Lung (tissue), 12 donors: ENCODE results near the gene BRMS1. TPM values are rescaled to one million over a fixed set of nuclear protein-coding genes. Genes with fewer than 3 reads are reported as not detected.

Experiments used
- ATAC-seq: fragments of 200-7000 bp; cut with Tn5 transposase; one replicate; pipeline ENCODE4 v1.9.1; 2020; ENCODE audit warnings: moderate number of reproducible peaks; ENCODE audit not compliant: insufficient read depth, low FRiP score
- DNase-seq, 3 donors: peaks; one replicate each; pipeline ENCODE4 v3.0.0-alpha.2; 2013 to 2017
- H3K27ac ChIP-seq, 2 donors: one replicate each; pipeline ENCODE4 v1.5.1; 2013; ENCODE audit warnings: mild to moderate bottlenecking in 2 of 2, moderate library complexity in 2 of 2, control low read depth in 1 of 2, inconsistent platforms in 1 of 2, low read depth in 1 of 2, low read length in 1 of 2
- H3K27me3 ChIP-seq, 3 donors: one replicate each; pipeline ENCODE4 v1.5.1; 2013; ENCODE audit warnings: low read length in 2 of 3; ENCODE audit not compliant: control insufficient read depth in 3 of 3, insufficient read depth in 3 of 3
- H3K36me3 ChIP-seq, 4 donors: one replicate each; pipeline ENCODE4 v1.5.1; 2013; ENCODE audit warnings: low read length in 4 of 4, mild to moderate bottlenecking in 1 of 4, moderate library complexity in 1 of 4; ENCODE audit not compliant: control insufficient read depth in 4 of 4, insufficient read depth in 4 of 4
- H3K4me1 ChIP-seq, 5 donors: one replicate each; pipeline ENCODE4 v1.5.1; 2013; ENCODE audit warnings: low read length in 5 of 5, mild to moderate bottlenecking in 2 of 5, moderate library complexity in 1 of 5; ENCODE audit not compliant: control insufficient read depth in 5 of 5, insufficient read depth in 5 of 5
- H3K4me3 ChIP-seq: one replicate; pipeline ENCODE4 v1.5.1; 2013; ENCODE audit warnings: mild to moderate bottlenecking, control low read depth, moderate library complexity
- H3K9ac ChIP-seq, 2 donors: one replicate each; pipeline ENCODE4 v1.5.1; 2013; ENCODE audit warnings: low read length in 2 of 2, control low read depth in 1 of 2; ENCODE audit not compliant: insufficient read depth in 1 of 2
- H3K9me3 ChIP-seq, 4 donors: one replicate each; pipeline ENCODE4 v1.5.1; 2013; ENCODE audit warnings: low read length in 3 of 4, mild to moderate bottlenecking in 1 of 4, moderate library complexity in 1 of 4; ENCODE audit not compliant: control insufficient read depth in 4 of 4, insufficient read depth in 3 of 4
- WGBS, 2 donors: extraction: QIAGEN DNeasy Blood & Tissue Kit; methylation state at CpG; one replicate each; pipeline ENCODE4 v1.1.7; 2013; 5-methylcytosine and 5-hydroxymethylcytosine counted together
- polyA plus RNA-seq, 2 donors: library from polyadenylated mRNA; stranded (reverse); fragments of 200-250 nt; gene quantifications; one replicate each; pipeline ENCODE4 v1.2.1, GENCODE V29; 2013
- total RNA-seq, 2 donors: library from RNA; depleted of rRNA in 1 of 2; stranded (reverse); fragments of >200 nt in 1 of 2; gene quantifications; one replicate each; pipeline ENCODE4 v1.2.1, GENCODE V29; 2014 to 2021
- TF ChIP-seq, protein P1 (sequence below): IDR thresholded peaks from 2 replicates; pipeline ENCODE4 v1.5.1; 2012; ENCODE audit warnings: mild to moderate bottlenecking; ENCODE audit errors: control extremely low read depth, extremely low read depth
- donor health status: control.
- donor health status: control.
- donor health status: Bipolar disorder and iron deficiency.
- donor health status: healthy.
- donor health status: DM: yes; HTN: yes; CAD: no.

BRMS1 gene
- total and polyA plus RNA-seq, 4 donors: 23.7 to 88.7 (median 49.2) TPM

DNA sequence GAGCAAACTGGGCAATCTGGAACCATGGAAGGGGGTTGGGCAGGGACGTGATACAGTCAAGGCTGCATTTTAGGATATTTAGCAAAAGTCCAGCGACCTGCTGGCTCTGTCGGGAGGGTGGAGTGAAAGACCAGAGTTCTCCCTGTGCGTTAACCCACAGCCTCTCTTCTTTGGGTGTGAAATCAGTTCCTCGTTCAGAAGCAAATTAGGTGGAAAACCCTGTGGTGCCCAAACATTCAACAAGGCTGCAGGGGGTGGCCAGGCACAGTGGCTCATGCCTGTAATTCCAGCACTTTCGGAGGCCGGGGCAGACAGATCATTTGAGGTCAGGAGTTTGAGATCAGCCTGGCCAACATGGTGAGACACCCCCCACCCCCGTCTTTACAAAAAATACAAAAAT, 47.3 kb downstream of the BRMS1 start:
- 51 to 57% methylated on average over 8 of the region's 8 CpGs for WGBS, 2 donors
- DNase-seq: no peak
- TF ChIP-seq, protein P1, sequence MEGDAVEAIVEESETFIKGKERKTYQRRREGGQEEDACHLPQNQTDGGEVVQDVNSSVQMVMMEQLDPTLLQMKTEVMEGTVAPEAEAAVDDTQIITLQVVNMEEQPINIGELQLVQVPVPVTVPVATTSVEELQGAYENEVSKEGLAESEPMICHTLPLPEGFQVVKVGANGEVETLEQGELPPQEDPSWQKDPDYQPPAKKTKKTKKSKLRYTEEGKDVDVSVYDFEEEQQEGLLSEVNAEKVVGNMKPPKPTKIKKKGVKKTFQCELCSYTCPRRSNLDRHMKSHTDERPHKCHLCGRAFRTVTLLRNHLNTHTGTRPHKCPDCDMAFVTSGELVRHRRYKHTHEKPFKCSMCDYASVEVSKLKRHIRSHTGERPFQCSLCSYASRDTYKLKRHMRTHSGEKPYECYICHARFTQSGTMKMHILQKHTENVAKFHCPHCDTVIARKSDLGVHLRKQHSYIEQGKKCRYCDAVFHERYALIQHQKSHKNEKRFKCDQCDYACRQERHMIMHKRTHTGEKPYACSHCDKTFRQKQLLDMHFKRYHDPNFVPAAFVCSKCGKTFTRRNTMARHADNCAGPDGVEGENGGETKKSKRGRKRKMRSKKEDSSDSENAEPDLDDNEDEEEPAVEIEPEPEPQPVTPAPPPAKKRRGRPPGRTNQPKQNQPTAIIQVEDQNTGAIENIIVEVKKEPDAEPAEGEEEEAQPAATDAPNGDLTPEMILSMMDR: no peak
- H3K36me3 ChIP-seq: no peaks in the 10 kb centered on the region
- no peak for ATAC-seq
- no peaks in the 10 kb centered on the region for H3K4me1 ChIP-seq
- H3K27me3 ChIP-seq: peaks cover 0 to 19% (median 15%) of the 10 kb centered on the region in 3 donors
- H3K27ac ChIP-seq: no peak overlapping the region
- no peak overlapping the region for H3K4me3 ChIP-seq
- no peak overlapping the region for H3K9ac ChIP-seq
- no peaks in the 10 kb centered on the region for H3K9me3 ChIP-seq

DNA sequence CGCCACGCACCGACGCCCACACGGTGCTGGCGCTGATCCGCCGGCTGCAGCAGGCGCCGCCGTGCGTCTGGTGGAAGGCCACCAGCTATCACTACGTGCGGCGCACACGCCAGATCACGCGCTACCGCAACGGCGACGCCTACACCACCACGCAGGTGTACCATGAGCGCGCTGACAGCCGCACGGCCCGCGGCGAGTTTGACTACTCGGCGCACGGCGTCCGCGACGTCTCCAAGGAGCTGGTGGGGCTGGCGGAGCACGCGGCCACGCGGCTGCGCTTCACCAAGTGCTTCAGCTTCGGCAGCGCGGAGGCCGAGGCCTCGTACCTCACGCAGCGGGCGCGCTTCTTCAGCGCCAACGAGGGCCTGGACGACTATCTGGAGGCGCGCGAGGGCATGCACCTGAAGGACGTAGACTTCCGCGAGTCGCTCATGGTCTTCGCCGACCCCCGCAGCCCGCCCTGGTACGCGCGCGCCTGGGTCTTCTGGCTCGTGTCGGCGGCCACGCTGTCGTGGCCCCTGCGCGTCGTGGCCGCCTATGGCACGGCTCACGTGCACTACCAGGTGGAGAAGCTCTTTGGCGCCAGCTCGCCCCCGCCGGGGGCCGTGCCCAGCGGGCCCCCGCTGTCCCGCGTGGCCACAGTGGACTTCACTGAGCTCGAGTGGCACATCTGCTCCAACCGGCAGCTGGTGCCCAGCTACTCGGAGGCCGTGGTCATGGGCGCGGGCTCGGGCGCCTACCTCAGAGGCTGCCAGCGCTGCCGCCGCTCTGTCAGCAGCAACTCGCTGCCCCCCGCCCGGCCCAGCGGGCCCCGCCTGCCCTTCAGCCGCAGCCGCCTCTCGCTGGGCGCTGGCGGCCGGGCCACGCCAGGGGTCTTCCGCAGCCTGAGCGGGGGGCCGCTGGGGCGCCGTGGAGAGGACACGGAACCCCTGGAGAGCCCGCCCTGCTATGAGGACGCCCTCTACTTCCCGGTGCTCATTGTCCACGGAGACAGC, 50.0 kb downstream of the BRMS1 start:
- Histone ChIP-seq H3K9me3 (no peaks in the 10 kb centered on the region), H3K27me3 (peaks cover 0 to 29% (median 25%) of the 10 kb centered on the region in 3 donors), H3K4me3 (no peak overlapping the region), H3K9ac (no peak overlapping the region), H3K4me1 (peaks cover 0 to 10% (median 4%) of the 10 kb centered on the region in 5 donors), H3K27ac (no peak overlapping the region), H3K36me3 (no peaks in the 10 kb centered on the region)
- ATAC-seq (no peak), DNase-seq (no peak)
- TF ChIP-seq, protein P1: no peak
- 76 to 87% methylated on average over 113 to 123 of the region's 123 CpGs for WGBS, 2 donors

DNA sequence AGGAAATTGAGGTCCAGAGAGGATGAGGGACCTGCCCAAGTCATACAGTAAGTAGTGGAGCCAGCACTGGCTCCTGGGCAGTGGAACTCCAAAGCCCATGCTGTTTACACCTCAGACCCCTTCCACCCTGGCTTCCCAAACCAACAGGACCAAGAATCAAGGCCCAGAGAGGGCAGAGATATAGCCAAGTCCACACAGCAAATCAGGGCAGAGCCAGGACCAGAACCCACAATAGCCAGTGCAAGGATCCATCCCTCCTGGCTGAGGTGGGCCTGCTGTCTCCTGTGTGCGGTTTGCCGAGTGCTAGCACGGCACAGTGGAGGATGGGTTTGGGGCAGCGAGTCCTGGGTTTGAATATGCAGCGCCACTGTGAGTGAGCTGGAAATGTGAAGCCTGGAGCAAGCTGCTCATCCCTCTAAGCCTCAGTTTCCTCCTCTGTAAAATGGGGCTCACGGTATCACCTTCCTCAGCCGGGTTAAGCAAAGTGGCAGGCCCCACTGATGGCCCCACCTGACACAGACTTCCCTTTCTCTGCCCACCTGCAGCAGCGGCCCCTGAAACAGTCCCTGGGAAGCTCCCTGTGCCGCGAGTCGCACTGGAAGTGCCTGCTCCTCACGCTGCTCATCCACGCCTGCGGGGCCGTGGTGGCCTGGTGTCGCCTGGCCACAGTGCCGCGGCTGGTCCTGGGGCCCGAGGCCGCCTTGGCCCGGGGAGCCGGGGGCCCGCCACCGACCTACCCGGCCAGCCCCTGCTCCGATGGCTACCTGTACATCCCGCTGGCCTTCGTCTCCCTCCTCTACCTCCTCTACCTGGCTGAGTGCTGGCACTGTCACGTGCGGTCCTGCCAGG, 50.9 kb downstream of the BRMS1 start:
- H3K27me3 ChIP-seq: peaks cover 0 to 29% (median 25%) of the 10 kb centered on the region in 3 donors
- TF ChIP-seq, protein P1: no peak
- DNase-seq: no peak
- H3K4me3 ChIP-seq: no peak overlapping the region
- no peaks in the 10 kb centered on the region for H3K9me3 ChIP-seq
- no peak for ATAC-seq
- no peak overlapping the region for H3K9ac ChIP-seq
- no peaks in the 10 kb centered on the region for H3K36me3 ChIP-seq
- peaks cover 0 to 14% (median 7%) of the 10 kb centered on the region in 5 donors for H3K4me1 ChIP-seq
- WGBS, 2 donors: 72 to 83% methylated on average over 30 of the region's 30 CpGs
- H3K27ac ChIP-seq: no peak overlapping the region
